GM12872 (cell line): Measurements from ENCODE around the gene TM7SF2.

Source experiments
- CTCF ChIP-seq: IDR thresholded peaks from 3 replicates; pipeline ENCODE4 v1.5.1; 2011; ENCODE audit warnings: low read depth, mild to moderate bottlenecking, low read length, moderate library complexity; ENCODE audit not compliant: insufficient read depth

The TM7SF2 gene

DNA sequence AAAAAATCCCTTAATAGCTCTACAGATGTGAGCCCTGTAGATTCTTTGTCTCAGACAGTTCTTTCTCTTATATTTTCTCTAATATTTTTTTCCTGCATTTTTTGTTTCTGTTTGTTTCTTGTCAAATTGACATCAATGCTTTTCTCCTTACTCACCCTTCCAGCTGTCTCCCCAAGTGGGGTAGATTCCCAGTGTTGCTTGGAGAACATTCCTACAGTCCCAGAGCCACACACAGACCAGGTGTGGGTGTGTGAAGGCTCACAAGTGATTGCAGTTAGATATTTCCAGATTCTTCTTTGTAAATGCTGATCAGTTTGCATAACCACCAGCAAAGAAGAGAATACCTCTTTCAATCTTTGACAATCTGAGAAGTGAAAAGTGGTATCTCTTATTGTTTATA is 8.2 kb upstream of the TM7SF2 start:
- TF ChIP-seq CTCF, result no peak

GRCh38 chr11:65104628-65105027 is 7.0 kb upstream of the TM7SF2 start:
- no peak for TF ChIP-seq CTCF

DNA sequence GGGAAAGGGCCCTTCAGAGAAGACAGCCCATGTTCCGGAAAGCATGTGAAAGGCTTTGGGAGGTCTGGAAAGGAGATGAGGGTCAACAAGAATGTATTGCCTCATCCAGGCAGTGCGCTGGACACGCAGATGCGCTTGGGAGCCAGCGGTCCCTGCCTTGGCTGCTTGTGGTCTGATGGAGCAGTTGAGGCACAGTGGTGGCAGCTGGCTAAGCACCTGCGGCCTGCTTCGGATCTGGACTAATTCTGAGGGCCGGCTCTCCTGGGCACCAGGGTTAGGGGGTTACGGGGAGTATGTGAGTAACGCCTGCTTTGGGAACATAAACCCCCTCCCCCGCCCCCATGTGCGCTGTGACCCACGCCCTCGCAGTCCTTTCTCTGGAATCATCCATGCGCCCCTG is 4.6 kb upstream of the TM7SF2 start:
- no peak for TF ChIP-seq CTCF

GRCh38 chr11:65107751-65108468 is 3.8 kb upstream of the TM7SF2 start:
- no peak for TF ChIP-seq CTCF

GRCh38 chr11:65108469-65109123 is 3.1 kb upstream of the TM7SF2 start:
- TF ChIP-seq CTCF, result no peak

- TF ChIP-seq CTCF, result no peak
Observed at GRCh38 chr11:65109231-65110198, 2.2 kb upstream of the TM7SF2 start.

GRCh38 chr11:65110354-65110861 is 1.3 kb upstream of the TM7SF2 start:
- TF ChIP-seq CTCF, result peak; percentile 97
